CD14-positive monocyte (primary cell): ENCODE results near the gene SRC. TPM values are rescaled to one million over a fixed set of nuclear protein-coding genes. Genes with fewer than 3 reads are reported as not detected.

Source experiments
- DNase-seq, 3 donors: peaks; one replicate each; pipeline ENCODE4 v3.0.0-alpha.2; 2011 to 2022
- H2AFZ ChIP-seq: 2 replicates; pipeline ENCODE4 v1.6.0; 2012; ENCODE audit warnings: mild to moderate bottlenecking, low read depth, low read length, inconsistent platforms; ENCODE audit not compliant: insufficient read depth, poor library complexity, severe bottlenecking
- H3K27ac ChIP-seq, 2 donors: 1 replicate in 1 of 2; 2 replicates in 1 of 2; pipeline ENCODE4 v1.5.1; 2012 to 2013; ENCODE audit warnings: low read length in 2 of 2, control low read depth in 1 of 2, inconsistent platforms in 1 of 2, low read depth in 1 of 2, mild to moderate bottlenecking in 1 of 2
- H3K27me3 ChIP-seq, 2 donors: one replicate each; pipeline versions ENCODE4 v1.6.0 to v1.6.1; 2011 to 2013; ENCODE audit warnings: low read length in 2 of 2; ENCODE audit not compliant: control insufficient read depth in 2 of 2, insufficient read depth in 2 of 2
- H3K36me3 ChIP-seq, 2 donors: replicated peaks in 1 of 2; 1 replicate in 1 of 2; 2 replicates in 1 of 2; pipeline versions ENCODE4 v1.5.1 to v1.6.1; 2012 to 2013; ENCODE audit warnings: low read length in 2 of 2, control low read depth in 1 of 2, inconsistent platforms in 1 of 2, mild to moderate bottlenecking in 1 of 2; ENCODE audit not compliant: insufficient read depth in 2 of 2, control insufficient read depth in 1 of 2
- H3K4me1 ChIP-seq, 2 donors: 1 replicate in 1 of 2; 2 replicates in 1 of 2; pipeline versions ENCODE4 v1.5.1 to v1.6.1; 2012 to 2013; ENCODE audit warnings: low read length in 2 of 2, control low read depth in 1 of 2, inconsistent platforms in 1 of 2, mild to moderate bottlenecking in 1 of 2, moderate library complexity in 1 of 2; ENCODE audit not compliant: insufficient read depth in 2 of 2, control insufficient read depth in 1 of 2
- H3K4me2 ChIP-seq: replicated peaks from 2 replicates; pipeline ENCODE3; 2012; ENCODE audit warnings: low read length, moderate library complexity, mild to moderate bottlenecking; ENCODE audit not compliant: poor library complexity, severe bottlenecking; ENCODE audit errors: extremely low read depth
- H3K4me3 ChIP-seq, 3 experiments: fragments of 200-600 bp in 1 of 3; sonication (generic) in 1 of 3; replicated peaks in 1 of 3; 1 replicate in 2 of 3; 2 replicates in 1 of 3; pipeline ENCODE4 v1.5.1; 2011 to 2013; ENCODE audit warnings: low read length in 3 of 3, mild to moderate bottlenecking in 3 of 3, control low read depth in 2 of 3, low read depth in 2 of 3, inconsistent platforms in 1 of 3, moderate library complexity in 1 of 3
- H3K79me2 ChIP-seq: 2 replicates; pipeline ENCODE4 v1.6.0; 2012; ENCODE audit warnings: mild to moderate bottlenecking, control low read depth, inconsistent platforms, low read length, moderate library complexity; ENCODE audit not compliant: insufficient read depth
- H3K9ac ChIP-seq: 2 replicates; pipeline ENCODE4 v1.6.0; 2017; ENCODE audit warnings: low read length, mild to moderate bottlenecking; ENCODE audit not compliant: insufficient read depth, poor library complexity, severe bottlenecking
- H3K9me3 ChIP-seq, 2 donors: replicated peaks in 1 of 2; 1 replicate in 1 of 2; 2 replicates in 1 of 2; pipeline versions ENCODE4 v1.5.1 to v1.6.1; 2012 to 2013; ENCODE audit warnings: low read length in 2 of 2, control low read depth in 1 of 2; ENCODE audit not compliant: control insufficient read depth in 1 of 2, insufficient read depth in 1 of 2
- H4K20me1 ChIP-seq: 2 replicates; pipeline ENCODE4 v1.6.0; 2012; ENCODE audit warnings: mild to moderate bottlenecking, low read length, control low read depth, moderate library complexity; ENCODE audit not compliant: insufficient read depth
- H3K27ac Mint-ChIP-seq, 7 donors: one replicate each; pipeline ENCODE4 v1.8.0; 2020; ENCODE audit warnings: mild to moderate bottlenecking in 7 of 7, mixed read lengths in 7 of 7, moderate library complexity in 6 of 7, inconsistent platforms in 2 of 7
- H3K27me3 Mint-ChIP-seq, 3 donors: one replicate each; pipeline ENCODE4 v1.8.0; 2021 to 2022; ENCODE audit warnings: low read depth in 3 of 3, mild to moderate bottlenecking in 3 of 3, mixed read lengths in 3 of 3, moderate library complexity in 3 of 3, inconsistent platforms in 1 of 3
- H3K36me3 Mint-ChIP-seq, 2 donors: one replicate each; pipeline ENCODE4 v1.8.0; 2020; ENCODE audit warnings: mixed read lengths in 2 of 2, inconsistent platforms in 1 of 2, mild to moderate bottlenecking in 1 of 2
- H3K4me1 Mint-ChIP-seq: one replicate; pipeline ENCODE4 v1.8.0; 2020; ENCODE audit warnings: mild to moderate bottlenecking, mixed read lengths
- H3K4me3 Mint-ChIP-seq, 2 donors: one replicate each; pipeline ENCODE4 v1.8.0; 2020; ENCODE audit warnings: mild to moderate bottlenecking in 2 of 2, mixed read lengths in 2 of 2, moderate library complexity in 1 of 2
- H3K9me3 Mint-ChIP-seq, 7 donors: one replicate each; pipeline ENCODE4 v1.8.0; 2020 to 2022; ENCODE audit warnings: mixed read lengths in 7 of 7, mild to moderate bottlenecking in 6 of 7, moderate library complexity in 6 of 7, inconsistent platforms in 2 of 7
- WGBS: methylation state at CpG from one replicate; pipeline ENCODE4 v1.1.5; 2013; ENCODE audit warnings: missing lambda C conversion rate; ENCODE audit not compliant: insufficient coverage; 5-methylcytosine and 5-hydroxymethylcytosine counted together
- intact Hi-C, 2 donors: fragments of 100-400 bp; cut with micrococcal nuclease; formaldehyde crosslinking; loops; one replicate each; pipeline versions ENCODE4 v1.15.0 to v1.15.1; 2023
- polyA plus RNA-seq, 3 donors: library from polyadenylated mRNA; depleted of rRNA in 1 of 3; unstranded in 2 of 3; stranded (reverse) in 1 of 3; fragments of 300-500 nt in 2 of 3; fragments of >200 nt in 1 of 3; fragmentation: Illumina TruSeq in 2 of 3; gene quantifications; 1 replicate in 2 of 3; 2 replicates in 1 of 3; pipeline ENCODE4 v1.2.3, GENCODE V29; 2012 to 2021
- TF ChIP-seq, protein P1 (sequence below): fragments of 200-600 bp; IDR thresholded peaks from one replicate; pipeline ENCODE4 v1.8.0; 2022; ENCODE audit warnings: antibody characterized with exemption, mild to moderate bottlenecking

The SRC gene
- polyA plus RNA-seq, 3 donors, result 4.9 to 55.1 (median 6.8) TPM

- Histone ChIP-seq H2AFZ (no peak overlapping the region), H3K4me1 (no peaks in the 10 kb centered on the region), H3K36me3 (no peaks in the 10 kb centered on the region), H3K9ac (no peak overlapping the region), H3K79me2 (no peaks in the 10 kb centered on the region), H3K4me3 (no peak overlapping the region), H3K9me3 (no peaks in the 10 kb centered on the region), H3K4me2 (no peak overlapping the region), H3K27me3 (peaks cover 0 to 31% of the 10 kb centered on the region in 2 donors), H3K27ac (no peak overlapping the region), H4K20me1 (no peaks in the 10 kb centered on the region)
- intact Hi-C loops, result no loop called here
- Mint-ChIP-seq H3K36me3 (no peaks in the 10 kb centered on the region), H3K4me3 (no peak overlapping the region), H3K4me1 (no peaks in the 10 kb centered on the region), H3K9me3 (no peaks in the 10 kb centered on the region), H3K27ac (peak overlapping the region in 1 of 7 donors; percentile 17), H3K27me3 (peaks cover 24 to 31% (median 26%) of the 10 kb centered on the region in 3 donors)
- DNase-seq, result no peak
- TF ChIP-seq, protein P1, sequence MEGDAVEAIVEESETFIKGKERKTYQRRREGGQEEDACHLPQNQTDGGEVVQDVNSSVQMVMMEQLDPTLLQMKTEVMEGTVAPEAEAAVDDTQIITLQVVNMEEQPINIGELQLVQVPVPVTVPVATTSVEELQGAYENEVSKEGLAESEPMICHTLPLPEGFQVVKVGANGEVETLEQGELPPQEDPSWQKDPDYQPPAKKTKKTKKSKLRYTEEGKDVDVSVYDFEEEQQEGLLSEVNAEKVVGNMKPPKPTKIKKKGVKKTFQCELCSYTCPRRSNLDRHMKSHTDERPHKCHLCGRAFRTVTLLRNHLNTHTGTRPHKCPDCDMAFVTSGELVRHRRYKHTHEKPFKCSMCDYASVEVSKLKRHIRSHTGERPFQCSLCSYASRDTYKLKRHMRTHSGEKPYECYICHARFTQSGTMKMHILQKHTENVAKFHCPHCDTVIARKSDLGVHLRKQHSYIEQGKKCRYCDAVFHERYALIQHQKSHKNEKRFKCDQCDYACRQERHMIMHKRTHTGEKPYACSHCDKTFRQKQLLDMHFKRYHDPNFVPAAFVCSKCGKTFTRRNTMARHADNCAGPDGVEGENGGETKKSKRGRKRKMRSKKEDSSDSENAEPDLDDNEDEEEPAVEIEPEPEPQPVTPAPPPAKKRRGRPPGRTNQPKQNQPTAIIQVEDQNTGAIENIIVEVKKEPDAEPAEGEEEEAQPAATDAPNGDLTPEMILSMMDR, result no peak
- WGBS, result 92% methylated on average over 3 of the region's 3 CpGs
Observed at GRCh38 chr20:37424062-37424851, 78.3 kb downstream of the SRC start.

DNA sequence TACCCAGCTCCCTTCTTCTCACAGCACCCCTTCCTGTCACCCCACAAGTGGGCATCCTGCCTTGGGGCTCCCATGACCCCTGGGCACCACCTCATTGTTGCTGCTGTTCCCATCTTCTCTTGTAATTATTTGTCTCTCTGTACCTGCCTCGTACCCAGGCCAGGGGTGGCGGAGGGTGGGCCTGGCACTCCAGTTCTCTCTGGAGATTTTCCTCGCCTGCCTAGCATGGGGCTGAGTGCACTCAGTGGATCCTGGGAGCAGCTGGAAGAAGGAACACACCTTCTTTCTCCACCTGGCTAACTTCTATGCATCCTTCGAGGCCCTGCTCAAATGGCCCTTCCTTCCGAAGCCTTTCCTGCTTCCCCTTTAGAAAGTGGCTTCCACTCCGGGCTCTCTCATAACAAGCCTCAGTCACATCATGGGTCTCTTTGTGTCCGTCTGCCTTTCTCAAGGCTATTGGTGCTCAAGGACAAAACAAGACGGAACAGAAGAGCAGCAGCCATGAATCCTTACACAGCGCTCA is 79.2 kb downstream of the SRC start:
- no peak overlapping the region for H3K27ac ChIP-seq

More for the DNA sequence above, 79.2 kb downstream of the SRC start:
- H3K27me3 Mint-ChIP-seq, result peaks cover 24 to 31% (median 24%) of the 10 kb centered on the region in 3 donors
- no peak overlapping the region for H3K4me3 Mint-ChIP-seq
- DNase-seq, result no peak
- no peaks in the 10 kb centered on the region for H3K36me3 Mint-ChIP-seq
- H3K9me3 Mint-ChIP-seq, result no peaks in the 10 kb centered on the region
- H3K4me1 Mint-ChIP-seq, result no peaks in the 10 kb centered on the region
- WGBS, result 94% methylated on average over 9 of the region's 9 CpGs
- peaks cover 0 to 31% of the 10 kb centered on the region in 2 donors for H3K27me3 ChIP-seq
- H3K4me2 ChIP-seq, result no peak overlapping the region
- no peaks in the 10 kb centered on the region for H3K4me1 ChIP-seq
- H3K4me3 ChIP-seq, result no peak overlapping the region
- no peak overlapping the region for H3K9ac ChIP-seq
- no peaks in the 10 kb centered on the region for H3K79me2 ChIP-seq
- no peaks in the 10 kb centered on the region for H3K36me3 ChIP-seq
- H3K9me3 ChIP-seq, result no peaks in the 10 kb centered on the region
- TF ChIP-seq, protein P1, result no peak
- intact Hi-C loops, result no loop called here
- no peak overlapping the region for H3K27ac Mint-ChIP-seq
- H2AFZ ChIP-seq, result no peak overlapping the region
- no peaks in the 10 kb centered on the region for H4K20me1 ChIP-seq
